Activated effector memory CD4-positive, alpha-beta T cell treated with Interleukin-2 at 50 U/mL for 16 hours (primary cell): Measurements from ENCODE around the gene TBC1D22A.

Source experiments
- DNase-seq: peaks from one replicate; pipeline ENCODE4 v3.0.0-alpha.2; 2020

The TBC1D22A gene

GRCh38 chr22:47218671-47219070, 456.2 kb downstream of the TBC1D22A start:
- no peak for DNase-seq

- DNase-seq: no peak
Observed at GRCh38 chr22:47219789-47220188, 457.3 kb downstream of the TBC1D22A start.

- no peak for DNase-seq
Observed at GRCh38 chr22:47220752-47221151, 458.3 kb downstream of the TBC1D22A start.

GRCh38 chr22:47221840-47222615, 459.6 kb downstream of the TBC1D22A start:
- DNase-seq: no peak
